Gastroesophageal sphincter (tissue), 4 donors: Measurements from ENCODE around the gene MMADHC. TPM values are rescaled to one million over a fixed set of nuclear protein-coding genes. Genes with fewer than 3 reads are reported as not detected.

ENCODE experiments used
- ATAC-seq: fragments of 150-250 bp; one replicate; pipeline ENCODE4 v1.9.1; 2016; ENCODE audit warnings: mild to moderate bottlenecking, moderate library complexity
- H3K27ac ChIP-seq, 4 donors: fragments of 200-600 bp; sonication (generic) in 3 of 4; 1 replicate in 3 of 4; 2 replicates in 1 of 4; pipeline ENCODE4 v1.5.1; 2016 to 2019
- H3K27me3 ChIP-seq: fragments of 200-600 bp; sonication (generic); one replicate; pipeline ENCODE4 v1.5.1; 2019
- H3K36me3 ChIP-seq, 2 donors: fragments of 200-600 bp; sonication (generic); one replicate each; pipeline ENCODE4 v1.5.1; 2019; ENCODE audit warnings: control low read depth in 1 of 2
- H3K4me1 ChIP-seq, 3 donors: fragments of 200-600 bp; sonication (generic); 1 replicate in 2 of 3; 2 replicates in 1 of 3; pipeline ENCODE4 v1.5.1; 2016 to 2019; ENCODE audit warnings: control low read depth in 2 of 3
- H3K4me3 ChIP-seq, 2 donors: fragments of 200-600 bp; sonication (generic); one replicate each; pipeline ENCODE4 v1.5.1; 2019; ENCODE audit warnings: mild to moderate bottlenecking in 1 of 2, moderate library complexity in 1 of 2
- H3K9me3 ChIP-seq, 3 donors: fragments of 200-600 bp; sonication (generic); one replicate each; pipeline ENCODE4 v1.5.1; 2017 to 2019; ENCODE audit warnings: control low read depth in 2 of 3
- CTCF ChIP-seq, 4 experiments: fragments of 200-600 bp in 2 of 4; fragments of 450-650 bp in 2 of 4; sonication (generic) in 1 of 4; IDR thresholded peaks; one replicate each; pipeline ENCODE4 v1.5.1; 2017 to 2019; ENCODE audit warnings: antibody characterized with exemption in 4 of 4, mild to moderate bottlenecking in 2 of 4, moderate library complexity in 2 of 4
- EP300 ChIP-seq: sonication (generic); formaldehyde crosslinking; IDR thresholded peaks from one replicate; pipeline ENCODE4 v1.6.1; 2017; ENCODE audit warnings: antibody characterized with exemption, mild to moderate bottlenecking
- POLR2A ChIP-seq, 2 donors: fragments of 450-650 bp; IDR thresholded peaks; one replicate each; pipeline ENCODE4 v1.6.1; 2017; ENCODE audit warnings: antibody characterized with exemption in 2 of 2, mild to moderate bottlenecking in 2 of 2, moderate library complexity in 1 of 2
- POLR2AphosphoS5 ChIP-seq: sonication (generic); formaldehyde crosslinking; IDR thresholded peaks from one replicate; pipeline ENCODE4 v1.6.1; 2017; ENCODE audit warnings: antibody characterized with exemption
- WGBS, 2 donors: methylation state at CpG; one replicate each; pipeline ENCODE4 v1.1.5; 2018; ENCODE audit warnings: low coverage in 1 of 2; 5-methylcytosine and 5-hydroxymethylcytosine counted together
- total RNA-seq, 4 donors: library from RNA; depleted of rRNA; stranded (reverse); fragments of >200 nt; gene quantifications; one replicate each; pipeline ENCODE4 v1.1.0, GENCODE V29; 2016

The MMADHC gene
- total RNA-seq, 4 donors from 2014 or later = 102 to 226 (median 152) TPM

- TF ChIP-seq EP300 (no peak), POLR2AphosphoS5 (no peak), POLR2A (IDR thresholded peaks at IDR 0.05) (no peak), CTCF (IDR thresholded peaks at IDR 0.05) (no peak)
- ATAC-seq = no peak
- H3K27me3 ChIP-seq = no peaks in the 10 kb centered on the region
- no peaks in the 10 kb centered on the region for H3K9me3 ChIP-seq
- no peak overlapping the region for H3K27ac ChIP-seq
- WGBS, 2 donors = 86 to 89% methylated on average over 1 of the region's 1 CpG
- no peak overlapping the region for H3K4me3 ChIP-seq
- no peaks in the 10 kb centered on the region for H3K4me1 ChIP-seq
- no peaks in the 10 kb centered on the region for H3K36me3 ChIP-seq
Observed at GRCh38 chr2:149627111-149627801, 39.7 kb upstream of the MMADHC start.

DNA sequence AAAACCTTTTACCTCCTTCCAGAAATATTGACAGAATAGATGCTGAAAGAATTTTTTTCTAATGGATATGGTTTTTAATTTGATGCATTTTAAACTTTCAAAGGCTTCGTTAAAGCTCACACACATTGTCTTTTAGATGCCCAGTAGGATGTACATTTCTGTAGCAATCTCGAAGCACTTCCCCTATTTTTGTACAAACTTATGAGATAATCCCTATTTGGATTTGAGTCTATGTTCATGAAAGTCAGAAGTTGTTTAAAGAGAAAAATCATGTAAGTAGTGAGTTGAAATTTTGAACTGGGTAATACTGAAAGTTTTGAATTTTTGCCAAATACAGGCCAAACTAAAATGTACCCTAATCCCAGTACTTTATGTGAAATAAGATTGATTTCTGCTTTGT lies 38.1 kb upstream of the MMADHC start:
- Histone ChIP-seq H3K36me3 (no peaks in the 10 kb centered on the region), H3K4me3 (no peak overlapping the region), H3K9me3 (no peaks in the 10 kb centered on the region), H3K27ac (no peak overlapping the region), H3K4me1 (no peaks in the 10 kb centered on the region), H3K27me3 (no peaks in the 10 kb centered on the region)
- no peak for TF ChIP-seq POLR2A (IDR thresholded peaks at IDR 0.05)
- TF ChIP-seq CTCF (IDR thresholded peaks at IDR 0.05) = no peak
- TF ChIP-seq POLR2AphosphoS5 = no peak
- TF ChIP-seq EP300 = no peak
- WGBS, 2 donors = 54 to 93% methylated on average over 2 of the region's 2 CpGs
- no peak for ATAC-seq

DNA sequence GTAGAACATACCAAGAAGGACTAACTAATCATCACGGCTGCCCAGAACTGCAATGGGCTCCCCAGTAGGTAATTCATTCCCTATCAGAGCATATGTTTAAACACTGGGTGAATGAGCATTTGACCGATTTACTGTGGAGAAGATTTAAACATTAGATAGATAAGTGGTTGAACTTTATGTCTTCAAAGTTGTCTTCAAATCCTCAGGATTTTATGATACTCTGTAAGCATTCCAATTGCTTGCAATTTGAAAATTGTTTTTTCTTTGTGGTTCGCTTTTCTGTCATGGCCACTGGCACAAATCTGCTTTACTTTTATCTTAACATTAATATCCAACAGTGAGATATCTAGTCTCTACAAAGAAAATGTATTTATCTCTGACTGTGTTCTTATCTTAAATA lies 37.7 kb upstream of the MMADHC start:
- TF ChIP-seq CTCF (IDR thresholded peaks at IDR 0.05) = no peak
- no peak for TF ChIP-seq POLR2A (IDR thresholded peaks at IDR 0.05)
- TF ChIP-seq POLR2AphosphoS5 = no peak
- no peak for TF ChIP-seq EP300
- no peak for ATAC-seq
- Histone ChIP-seq H3K27me3 (no peaks in the 10 kb centered on the region), H3K27ac (no peak overlapping the region), H3K36me3 (no peaks in the 10 kb centered on the region), H3K9me3 (no peaks in the 10 kb centered on the region), H3K4me1 (no peaks in the 10 kb centered on the region), H3K4me3 (no peak overlapping the region)
- 81 to 82% methylated on average over 3 of the region's 3 CpGs for WGBS, 2 donors

DNA sequence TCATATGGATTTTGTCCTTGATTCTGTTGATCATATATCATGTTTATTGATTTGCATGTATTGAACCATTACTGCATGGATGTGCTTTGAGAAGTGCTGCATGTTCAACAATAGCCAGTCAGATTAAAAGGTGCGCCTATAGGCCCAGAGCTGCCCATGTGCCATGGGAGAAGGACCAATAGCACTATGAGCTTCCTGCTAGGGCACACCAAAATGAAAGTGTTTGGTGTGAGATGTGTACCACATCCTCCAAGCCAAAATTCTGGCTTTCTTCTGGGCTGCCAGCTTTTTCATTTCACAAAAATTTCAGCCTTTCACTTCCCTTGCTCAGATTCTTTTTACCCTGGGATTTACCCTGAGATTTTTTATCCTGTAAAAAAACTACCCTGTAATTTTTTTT lies 34.8 kb upstream of the MMADHC start:
- ATAC-seq = no peak
- WGBS, 2 donors = 80 to 100% methylated on average over 1 of the region's 1 CpG
- H3K9me3 ChIP-seq = no peaks in the 10 kb centered on the region
- no peak for TF ChIP-seq CTCF (IDR thresholded peaks at IDR 0.05)
- no peak for TF ChIP-seq POLR2A (IDR thresholded peaks at IDR 0.05)
- no peak for TF ChIP-seq EP300
- TF ChIP-seq POLR2AphosphoS5 = no peak
- H3K36me3 ChIP-seq = no peaks in the 10 kb centered on the region
- no peaks in the 10 kb centered on the region for H3K27me3 ChIP-seq
- H3K4me3 ChIP-seq = no peak overlapping the region
- no peaks in the 10 kb centered on the region for H3K4me1 ChIP-seq
- no peak overlapping the region for H3K27ac ChIP-seq

DNA sequence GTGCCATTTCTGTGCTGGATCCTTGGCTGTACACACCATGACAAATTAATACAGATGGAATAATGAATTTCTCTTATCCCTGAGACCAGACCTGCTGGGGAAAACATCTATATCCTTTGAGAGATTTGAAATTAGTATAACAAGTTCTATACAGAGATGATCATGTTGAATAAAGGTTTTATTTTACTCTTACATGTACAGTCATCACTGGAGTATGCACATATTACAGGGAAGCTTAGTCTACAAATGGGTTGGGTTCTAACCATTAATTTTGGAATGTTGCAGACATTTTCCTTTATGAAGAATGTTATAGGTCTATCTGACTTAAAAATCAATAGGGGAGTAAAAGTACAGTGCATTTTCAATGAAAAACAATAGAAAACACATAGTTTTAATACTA lies 29.9 kb upstream of the MMADHC start:
- no peak overlapping the region for H3K4me3 ChIP-seq
- no peaks in the 10 kb centered on the region for H3K9me3 ChIP-seq
- no peak for ATAC-seq
- no peaks in the 10 kb centered on the region for H3K27me3 ChIP-seq
- no peaks in the 10 kb centered on the region for H3K36me3 ChIP-seq
- H3K4me1 ChIP-seq = peaks cover 0 to 4% (median 0%) of the 10 kb centered on the region in 3 donors
- no peak overlapping the region for H3K27ac ChIP-seq
- TF ChIP-seq POLR2A (IDR thresholded peaks at IDR 0.05) (no peak), POLR2AphosphoS5 (no peak), EP300 (no peak), CTCF (IDR thresholded peaks at IDR 0.05) (no peak)
